HepG2 (cell line): ENCODE results near the gene UBTD1. TPM values are rescaled to one million over a fixed set of nuclear protein-coding genes. Genes with fewer than 3 reads are reported as not detected.
A peak's percentile ranks its signal among the peaks of the same experiment; 100 is the strongest.

Experiments used
- BHLHE40 ChIP-seq: IDR thresholded peaks from 2 replicates; pipeline ENCODE4 v1.6.1; 2011; ENCODE audit warnings: low read length, improper control_type of control experiment
- FOXK1 ChIP-seq: sonication (generic); formaldehyde crosslinking; IDR thresholded peaks from 2 replicates; pipeline ENCODE4 v1.4.0; 2020; ENCODE audit warnings: low read depth, missing genetic modification reagents, borderline replicate concordance
- ISX ChIP-seq: sonication (generic); formaldehyde crosslinking; conservative IDR thresholded peaks from 2 replicates; pipeline ENCODE4 v1.5.0; 2020; ENCODE audit warnings: missing genetic modification reagents
- MED13 ChIP-seq: sonication (generic); formaldehyde crosslinking; IDR thresholded peaks from 2 replicates; pipeline ENCODE4 v1.5.0; 2020; ENCODE audit warnings: missing genetic modification reagents
- MXD4 ChIP-seq: IDR thresholded peaks from 2 replicates; pipeline ENCODE4 v1.6.1; 2016; ENCODE audit warnings: mild to moderate bottlenecking, missing biosample characterization, missing genetic modification reagents
- NFIB ChIP-seq: sonication (generic); formaldehyde crosslinking; IDR thresholded peaks from 2 replicates; pipeline ENCODE4 v1.9.0; 2021; ENCODE audit warnings: missing genetic modification reagents, mild to moderate bottlenecking, borderline replicate concordance
- NR2C2 ChIP-seq: sonication (generic); formaldehyde crosslinking; IDR thresholded peaks from 2 replicates; pipeline ENCODE4 v1.4.0; 2020; ENCODE audit warnings: missing genetic modification reagents, mild to moderate bottlenecking, moderate library complexity, borderline replicate concordance
- PHF20 ChIP-seq: sonication (generic); formaldehyde crosslinking; IDR thresholded peaks from 2 replicates; pipeline ENCODE4 v1.5.0; 2020; ENCODE audit warnings: mild to moderate bottlenecking, missing genetic modification reagents
- PPARG ChIP-seq: conservative IDR thresholded peaks from 2 replicates; pipeline ENCODE4 v1.6.1; 2016; ENCODE audit warnings: missing biosample characterization, missing genetic modification reagents
- REPIN1 ChIP-seq: sonication (generic); formaldehyde crosslinking; IDR thresholded peaks from 2 replicates; pipeline ENCODE4 v1.8.0; 2022; ENCODE audit warnings: missing genetic modification reagents, low read depth, mild to moderate bottlenecking, borderline replicate concordance
- STAG1 ChIP-seq: sonication (generic); formaldehyde crosslinking; IDR thresholded peaks from 2 replicates; pipeline ENCODE4 v1.4.0; 2020; ENCODE audit warnings: missing genetic modification reagents
- THRA ChIP-seq: sonication (generic); formaldehyde crosslinking; IDR thresholded peaks from 2 replicates; pipeline ENCODE4 v1.4.0; 2020; ENCODE audit warnings: missing genetic modification reagents, borderline replicate concordance
- ZBTB33 ChIP-seq: sonication (generic); formaldehyde crosslinking; IDR thresholded peaks from 2 replicates; pipeline ENCODE4 v1.4.0; 2020; ENCODE audit warnings: missing genetic modification reagents
- ZNF350 ChIP-seq: sonication (generic); formaldehyde crosslinking; IDR thresholded peaks from 2 replicates; pipeline ENCODE4 v1.4.0; 2020; ENCODE audit warnings: mild to moderate bottlenecking, low read depth, missing genetic modification reagents, borderline replicate concordance
- ZNF574 ChIP-seq: sonication (generic); formaldehyde crosslinking; IDR thresholded peaks from 2 replicates; pipeline ENCODE4 v1.4.0; 2020; ENCODE audit warnings: missing genetic modification reagents
- ZNF629 ChIP-seq: sonication (generic); formaldehyde crosslinking; conservative IDR thresholded peaks from 2 replicates; pipeline ENCODE4 v1.5.0; 2020; ENCODE audit warnings: missing genetic modification reagents
- ZNF672 ChIP-seq: sonication (generic); formaldehyde crosslinking; IDR thresholded peaks from 2 replicates; pipeline ENCODE4 v1.8.1; 2022; ENCODE audit warnings: missing genetic modification reagents
- polyA plus RNA-seq, 8 experiments: library from polyadenylated mRNA; depleted of rRNA in 3 of 8; stranded (reverse) in 7 of 8; unstranded in 1 of 8; fragments of >200 nt; fragmentation: Illumina TruSeq in 4 of 8; extraction: Trizol in 4 of 8; gene quantifications; 2 replicates each; pipeline versions ENCODE4 v1.2.1 to v1.2.3, GENCODE V29; 2011 to 2016; ENCODE audit warnings: low read depth in 4 of 8, missing spikeins in 1 of 8, mixed read lengths in 1 of 8; ENCODE audit not compliant: insufficient read depth in 1 of 8
- total RNA-seq, 5 experiments: library from RNA; depleted of rRNA; stranded (reverse); fragments of >200 nt; fragmentation: Illumina TruSeq; extraction: Trizol; gene quantifications; 2 replicates each; pipeline ENCODE4 v1.2.3, GENCODE V29; 2016; ENCODE audit warnings: low read depth in 1 of 5
- TF ChIP-seq, protein P1 (sequence below): sonication (generic); formaldehyde crosslinking; IDR thresholded peaks from 2 replicates; pipeline ENCODE4 v1.5.0; 2020; ENCODE audit warnings: missing genetic modification reagents
- TF ChIP-seq, protein P2 (sequence below): sonication (generic); formaldehyde crosslinking; IDR thresholded peaks from 2 replicates; pipeline ENCODE4 v1.5.1; 2020; ENCODE audit warnings: missing genetic modification reagents, mild to moderate bottlenecking, borderline replicate concordance

UBTD1 gene
- total and polyA plus RNA-seq, 2 of the 13 experiments (the other 11 are each of a cell fraction or from before 2014, with no cell fraction given) = 7.9 to 10.0 TPM

- TF ChIP-seq ZNF574 = peak; percentile 65
- 0 out of 2 replicates have a peak, but pooled peaks have one; percentile 37 for TF ChIP-seq MXD4 (CRISPR knock-in tag)
- TF ChIP-seq ZNF672 (CRISPR knock-in tag) = no peak
- TF ChIP-seq MED13 (CRISPR knock-in tag) = no peak
- TF ChIP-seq REPIN1 (CRISPR knock-in tag) = peak; percentile 56; the same call in 1 of the 2 replicates
- no peak for TF ChIP-seq FOXK1 (CRISPR knock-in tag)
- TF ChIP-seq ZNF629 (CRISPR knock-in tag) = peak; percentile 27; the same call in 1 of the 2 replicates
- TF ChIP-seq NFIB (CRISPR knock-in tag) = no peak
- TF ChIP-seq STAG1 (CRISPR knock-in tag) = no peak
- TF ChIP-seq PPARG (CRISPR knock-in tag) = 0 out of 2 replicates have a peak, but pooled peaks have one; percentile 40
- no peak for TF ChIP-seq BHLHE40
- TF ChIP-seq ZBTB33 (CRISPR knock-in tag) = no peak
- 0 out of 2 replicates have a peak, but pooled peaks have one; percentile 36 for TF ChIP-seq ISX (CRISPR knock-in tag)
- TF ChIP-seq, protein P1, sequence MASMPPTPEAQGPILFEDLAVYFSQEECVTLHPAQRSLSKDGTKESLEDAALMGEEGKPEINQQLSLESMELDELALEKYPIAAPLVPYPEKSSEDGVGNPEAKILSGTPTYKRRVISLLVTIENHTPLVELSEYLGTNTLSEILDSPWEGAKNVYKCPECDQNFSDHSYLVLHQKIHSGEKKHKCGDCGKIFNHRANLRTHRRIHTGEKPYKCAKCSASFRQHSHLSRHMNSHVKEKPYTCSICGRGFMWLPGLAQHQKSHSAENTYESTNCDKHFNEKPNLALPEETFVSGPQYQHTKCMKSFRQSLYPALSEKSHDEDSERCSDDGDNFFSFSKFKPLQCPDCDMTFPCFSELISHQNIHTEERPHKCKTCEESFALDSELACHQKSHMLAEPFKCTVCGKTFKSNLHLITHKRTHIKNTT (CRISPR knock-in tag) = no peak
- TF ChIP-seq, protein P2, sequence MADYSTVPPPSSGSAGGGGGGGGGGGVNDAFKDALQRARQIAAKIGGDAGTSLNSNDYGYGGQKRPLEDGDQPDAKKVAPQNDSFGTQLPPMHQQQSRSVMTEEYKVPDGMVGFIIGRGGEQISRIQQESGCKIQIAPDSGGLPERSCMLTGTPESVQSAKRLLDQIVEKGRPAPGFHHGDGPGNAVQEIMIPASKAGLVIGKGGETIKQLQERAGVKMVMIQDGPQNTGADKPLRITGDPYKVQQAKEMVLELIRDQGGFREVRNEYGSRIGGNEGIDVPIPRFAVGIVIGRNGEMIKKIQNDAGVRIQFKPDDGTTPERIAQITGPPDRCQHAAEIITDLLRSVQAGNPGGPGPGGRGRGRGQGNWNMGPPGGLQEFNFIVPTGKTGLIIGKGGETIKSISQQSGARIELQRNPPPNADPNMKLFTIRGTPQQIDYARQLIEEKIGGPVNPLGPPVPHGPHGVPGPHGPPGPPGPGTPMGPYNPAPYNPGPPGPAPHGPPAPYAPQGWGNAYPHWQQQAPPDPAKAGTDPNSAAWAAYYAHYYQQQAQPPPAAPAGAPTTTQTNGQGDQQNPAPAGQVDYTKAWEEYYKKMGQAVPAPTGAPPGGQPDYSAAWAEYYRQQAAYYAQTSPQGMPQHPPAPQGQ (CRISPR knock-in tag) = no peak
- 0 out of 2 replicates have a peak, but pooled peaks have one; percentile 28 for TF ChIP-seq THRA
- no peak for TF ChIP-seq NR2C2 (CRISPR knock-in tag)
- TF ChIP-seq PHF20 (CRISPR knock-in tag) = 0 out of 2 replicates have a peak, but pooled peaks have one; percentile 23
- no peak for TF ChIP-seq ZNF350 (CRISPR knock-in tag)
These were observed 86.2 kb downstream of the UBTD1 start (continued) for GRCh38 chr10:97584798-97585438.
